Liver (tissue), 9 donors: ENCODE data around the gene DCBLD2. TPM values are rescaled to one million over a fixed set of nuclear protein-coding genes. Genes with fewer than 3 reads are reported as not detected.

Experiments
- DNase-seq: peaks from one replicate; pipeline ENCODE4 v3.0.0-alpha.2; 2017; ENCODE audit warnings: low spot score
- H3K27ac ChIP-seq, 2 donors: one replicate each; pipeline ENCODE4 v1.7.0; 2013; ENCODE audit warnings: inconsistent platforms in 2 of 2, low read length in 2 of 2, control low read depth in 1 of 2, low read depth in 1 of 2, mild to moderate bottlenecking in 1 of 2
- H3K27me3 ChIP-seq, 4 donors: one replicate each; pipeline versions ENCODE4 v1.6.1 to v1.7.0; 2013; ENCODE audit warnings: low read length in 3 of 4, inconsistent platforms in 1 of 4, mild to moderate bottlenecking in 1 of 4, moderate library complexity in 1 of 4; ENCODE audit not compliant: control insufficient read depth in 4 of 4, insufficient read depth in 4 of 4
- H3K36me3 ChIP-seq, 4 donors: one replicate each; pipeline versions ENCODE4 v1.6.1 to v1.7.0; 2013; ENCODE audit warnings: low read length in 3 of 4, mild to moderate bottlenecking in 3 of 4, low read depth in 1 of 4, moderate library complexity in 1 of 4; ENCODE audit not compliant: control insufficient read depth in 4 of 4, insufficient read depth in 3 of 4
- H3K4me1 ChIP-seq, 4 donors: one replicate each; pipeline versions ENCODE4 v1.6.1 to v1.7.0; 2013; ENCODE audit warnings: low read length in 3 of 4, mild to moderate bottlenecking in 3 of 4, moderate library complexity in 1 of 4; ENCODE audit not compliant: control insufficient read depth in 4 of 4, insufficient read depth in 4 of 4
- H3K4me3 ChIP-seq, 3 donors: one replicate each; pipeline versions ENCODE4 v1.6.1 to v1.7.0; 2013; ENCODE audit warnings: low read length in 3 of 3, control low read depth in 1 of 3, low read depth in 1 of 3, mild to moderate bottlenecking in 1 of 3
- H3K9ac ChIP-seq, 2 donors: one replicate each; pipeline ENCODE4 v1.7.0; 2013; ENCODE audit warnings: low read length in 2 of 2, mild to moderate bottlenecking in 2 of 2, moderate library complexity in 2 of 2, control low read depth in 1 of 2, low read depth in 1 of 2
- H3K9me3 ChIP-seq, 4 donors: one replicate each; pipeline versions ENCODE4 v1.6.1 to v1.7.0; 2013; ENCODE audit warnings: low read length in 3 of 4; ENCODE audit not compliant: control insufficient read depth in 4 of 4
- ATF3 ChIP-seq: IDR thresholded peaks from 2 replicates; pipeline ENCODE4 v1.6.1; 2016; ENCODE audit warnings: antibody characterized with exemption
- CTCF ChIP-seq: fragments of 150-350 bp; IDR thresholded peaks from 2 replicates; pipeline ENCODE4 v1.5.1; 2017; ENCODE audit warnings: improper control_type of control experiment, low read depth, low read length; ENCODE audit not compliant: missing input control
- EGR1 ChIP-seq, 2 donors: IDR thresholded peaks; 2 replicates each; pipeline ENCODE4 v1.6.1; 2016 to 2018; ENCODE audit warnings: antibody characterized with exemption in 2 of 2, low read depth in 2 of 2
- FOXA1 ChIP-seq: IDR thresholded peaks from 2 replicates; pipeline ENCODE4 v1.6.1; 2016; ENCODE audit warnings: antibody characterized with exemption
- FOXA2 ChIP-seq: IDR thresholded peaks from 2 replicates; pipeline ENCODE4 v1.6.1; 2016; ENCODE audit warnings: antibody characterized with exemption
- GABPA ChIP-seq, 2 donors: IDR thresholded peaks in 1 of 2; conservative IDR thresholded peaks in 1 of 2; 2 replicates each; pipeline ENCODE4 v1.6.1; 2016; ENCODE audit warnings: antibody characterized with exemption in 2 of 2, mild to moderate bottlenecking in 1 of 2, moderate library complexity in 1 of 2
- HNF4A ChIP-seq, 2 donors: conservative IDR thresholded peaks; 2 replicates each; pipeline ENCODE4 v1.6.1; 2016; ENCODE audit warnings: antibody characterized with exemption in 2 of 2, mild to moderate bottlenecking in 2 of 2
- HNF4G ChIP-seq: IDR thresholded peaks from 2 replicates; pipeline ENCODE4 v1.6.1; 2016; ENCODE audit warnings: antibody characterized with exemption
- JUND ChIP-seq, 2 donors: IDR thresholded peaks; 2 replicates each; pipeline ENCODE4 v1.6.1; 2016; ENCODE audit warnings: antibody characterized with exemption in 2 of 2
- MAX ChIP-seq: IDR thresholded peaks from 2 replicates; pipeline ENCODE4 v1.6.1; 2016; ENCODE audit warnings: antibody characterized with exemption
- RAD21 ChIP-seq, 2 donors: IDR thresholded peaks; 2 replicates each; pipeline ENCODE4 v1.6.1; 2016; ENCODE audit warnings: antibody characterized with exemption in 2 of 2, mild to moderate bottlenecking in 2 of 2
- RXRA ChIP-seq, 2 donors: IDR thresholded peaks; 2 replicates each; pipeline ENCODE4 v1.6.1; 2017 to 2018; ENCODE audit warnings: antibody characterized with exemption in 2 of 2, mild to moderate bottlenecking in 1 of 2
- SP1 ChIP-seq: IDR thresholded peaks from 2 replicates; pipeline ENCODE4 v1.6.1; 2018; ENCODE audit warnings: antibody characterized with exemption, mild to moderate bottlenecking
- TAF1 ChIP-seq: conservative IDR thresholded peaks from 2 replicates; pipeline ENCODE4 v1.6.1; 2016; ENCODE audit warnings: antibody characterized with exemption, mild to moderate bottlenecking
- YY1 ChIP-seq: IDR thresholded peaks from 2 replicates; pipeline ENCODE4 v1.6.1; 2016; ENCODE audit warnings: antibody characterized with exemption, mild to moderate bottlenecking
- ZBTB33 ChIP-seq: IDR thresholded peaks from 2 replicates; pipeline ENCODE4 v1.6.1; 2016; ENCODE audit warnings: antibody characterized with exemption
- WGBS: extraction: QIAGEN DNeasy Blood & Tissue Kit; methylation state at CpG from one replicate; pipeline ENCODE4 v1.1.7; 2013; 5-methylcytosine and 5-hydroxymethylcytosine counted together
- polyA plus RNA-seq, 2 donors: library from polyadenylated mRNA; stranded (reverse) in 1 of 2; unstranded in 1 of 2; fragments of 200-250 nt in 1 of 2; fragments of >200 nt in 1 of 2; fragmentation: Nextera tagmentation in 1 of 2; extraction: Ambion mirVana in 1 of 2; gene quantifications; one replicate each; pipeline versions ENCODE4 v1.2.1 to v1.2.3, GENCODE V29; 2013 to 2015
- total RNA-seq, 2 donors: library from RNA; depleted of rRNA; stranded (reverse); fragments of >200 nt; gene quantifications; one replicate each; pipeline ENCODE4 v1.2.3, GENCODE V29; 2014
- TF ChIP-seq, protein P1 (sequence below): IDR thresholded peaks from 2 replicates; pipeline ENCODE4 v1.6.1; 2016; ENCODE audit warnings: antibody characterized with exemption, mild to moderate bottlenecking
- donor health status: healthy.
- donor health status: healthy.
- donor health status: healthy.
- donor health status: healthy.
- donor health status: healthy.

DCBLD2 gene
- total and polyA plus RNA-seq, 4 donors = 4.7 to 14.7 (median 9.1) TPM

GRCh38 chr3:98797905-98798304 lies 103.6 kb downstream of the DCBLD2 start:
- Histone ChIP-seq H3K27ac (no peak overlapping the region), H3K9ac (no peak overlapping the region), H3K36me3 (peaks cover 0 to 5% (median 2%) of the 10 kb centered on the region in 4 donors), H3K27me3 (no peaks in the 10 kb centered on the region), H3K4me3 (no peak overlapping the region), H3K9me3 (no peaks in the 10 kb centered on the region), H3K4me1 (peaks cover 0 to 6% (median 2%) of the 10 kb centered on the region in 4 donors)
- DNase-seq = no peak
- TF ChIP-seq RAD21 (IDR thresholded peaks at IDR 0.05) (no peak), FOXA2 (no peak), ZBTB33 (no peak), MAX (no peak), FOXA1 (no peak), EGR1 (IDR thresholded peaks at IDR 0.05; ENCODE audit: low read depth in 2 of 2) (no peak), HNF4A (conservative IDR thresholded peaks at IDR 0.05) (no peak), TAF1 (no peak), RXRA (IDR thresholded peaks at IDR 0.05) (no peak), JUND (IDR thresholded peaks at IDR 0.05) (no peak)
- TF ChIP-seq, protein P1, sequence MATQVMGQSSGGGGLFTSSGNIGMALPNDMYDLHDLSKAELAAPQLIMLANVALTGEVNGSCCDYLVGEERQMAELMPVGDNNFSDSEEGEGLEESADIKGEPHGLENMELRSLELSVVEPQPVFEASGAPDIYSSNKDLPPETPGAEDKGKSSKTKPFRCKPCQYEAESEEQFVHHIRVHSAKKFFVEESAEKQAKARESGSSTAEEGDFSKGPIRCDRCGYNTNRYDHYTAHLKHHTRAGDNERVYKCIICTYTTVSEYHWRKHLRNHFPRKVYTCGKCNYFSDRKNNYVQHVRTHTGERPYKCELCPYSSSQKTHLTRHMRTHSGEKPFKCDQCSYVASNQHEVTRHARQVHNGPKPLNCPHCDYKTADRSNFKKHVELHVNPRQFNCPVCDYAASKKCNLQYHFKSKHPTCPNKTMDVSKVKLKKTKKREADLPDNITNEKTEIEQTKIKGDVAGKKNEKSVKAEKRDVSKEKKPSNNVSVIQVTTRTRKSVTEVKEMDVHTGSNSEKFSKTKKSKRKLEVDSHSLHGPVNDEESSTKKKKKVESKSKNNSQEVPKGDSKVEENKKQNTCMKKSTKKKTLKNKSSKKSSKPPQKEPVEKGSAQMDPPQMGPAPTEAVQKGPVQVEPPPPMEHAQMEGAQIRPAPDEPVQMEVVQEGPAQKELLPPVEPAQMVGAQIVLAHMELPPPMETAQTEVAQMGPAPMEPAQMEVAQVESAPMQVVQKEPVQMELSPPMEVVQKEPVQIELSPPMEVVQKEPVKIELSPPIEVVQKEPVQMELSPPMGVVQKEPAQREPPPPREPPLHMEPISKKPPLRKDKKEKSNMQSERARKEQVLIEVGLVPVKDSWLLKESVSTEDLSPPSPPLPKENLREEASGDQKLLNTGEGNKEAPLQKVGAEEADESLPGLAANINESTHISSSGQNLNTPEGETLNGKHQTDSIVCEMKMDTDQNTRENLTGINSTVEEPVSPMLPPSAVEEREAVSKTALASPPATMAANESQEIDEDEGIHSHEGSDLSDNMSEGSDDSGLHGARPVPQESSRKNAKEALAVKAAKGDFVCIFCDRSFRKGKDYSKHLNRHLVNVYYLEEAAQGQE = no peak
- WGBS = 93% methylated on average over 4 of the region's 4 CpGs

DNA sequence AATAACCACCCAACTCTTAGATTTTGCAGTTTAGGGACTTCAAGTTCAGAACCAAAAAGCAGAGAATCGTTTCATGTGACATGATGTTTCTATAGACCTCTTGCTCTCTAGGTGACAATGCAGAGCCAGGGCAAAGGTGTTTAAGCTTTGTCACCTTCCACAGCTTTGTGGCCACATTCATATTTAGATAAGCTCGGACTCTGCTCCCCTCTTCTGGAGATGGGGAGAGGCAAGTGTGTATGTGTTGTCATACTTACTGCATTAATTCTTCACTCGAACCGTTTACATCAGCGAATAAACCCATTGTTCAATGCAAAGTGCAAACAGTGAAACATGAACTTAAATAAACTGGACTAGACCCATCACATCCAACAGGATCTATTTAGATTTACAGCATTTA lies 105.2 kb downstream of the DCBLD2 start:
- 40% methylated on average over 5 of the region's 5 CpGs for WGBS
- no peak for DNase-seq
- peaks cover 0 to 8% (median 7%) of the 10 kb centered on the region in 4 donors for H3K36me3 ChIP-seq
- H3K27me3 ChIP-seq = no peaks in the 10 kb centered on the region
- H3K9me3 ChIP-seq = no peaks in the 10 kb centered on the region
- no peak overlapping the region for H3K9ac ChIP-seq
- no peak overlapping the region for H3K4me3 ChIP-seq
- no peak overlapping the region for H3K27ac ChIP-seq
- peaks cover 0 to 6% (median 2%) of the 10 kb centered on the region in 4 donors for H3K4me1 ChIP-seq
- no peak for TF ChIP-seq YY1
- TF ChIP-seq SP1 = peak; percentile 16
- no peak for TF ChIP-seq GABPA (IDR thresholded peaks at IDR 0.05 in 1 of 2, conservative IDR thresholded peaks at IDR 0.05 in 1 of 2)
- TF ChIP-seq HNF4A (conservative IDR thresholded peaks at IDR 0.05) = peak; percentile 78 to 82
- peak; percentile 27 for TF ChIP-seq CTCF
- TF ChIP-seq, protein P1 = no peak
- no peak for TF ChIP-seq JUND (IDR thresholded peaks at IDR 0.05)
- TF ChIP-seq MAX = no peak
- TF ChIP-seq TAF1 = no peak
- no peak for TF ChIP-seq ATF3
- TF ChIP-seq ZBTB33 = no peak
- peak; percentile 23 to 34 for TF ChIP-seq RXRA (IDR thresholded peaks at IDR 0.05)
- no peak for TF ChIP-seq FOXA2
- TF ChIP-seq FOXA1 = no peak
- peak; percentile 45 for TF ChIP-seq HNF4G
- peak; percentile 77 to 81 for TF ChIP-seq RAD21 (IDR thresholded peaks at IDR 0.05)
- no peak for TF ChIP-seq EGR1 (IDR thresholded peaks at IDR 0.05; ENCODE audit: low read depth in 2 of 2)
